Stomach (tissue), 4 donors: ENCODE data around the gene PRKCH.

Experiments
- CTCF ChIP-seq, 7 experiments: fragments of 450-650 bp in 4 of 7; fragments of 200-600 bp in 3 of 7; sonication (generic) in 3 of 7; IDR thresholded peaks; one replicate each; pipeline ENCODE4 v1.5.1; 2016 to 2019; ENCODE audit warnings: antibody characterized with exemption in 7 of 7, control low read depth in 2 of 7, mild to moderate bottlenecking in 1 of 7
- EP300 ChIP-seq: sonication (generic); formaldehyde crosslinking; IDR thresholded peaks from one replicate; pipeline ENCODE4 v1.6.1; 2017; ENCODE audit warnings: antibody characterized with exemption
- POLR2A ChIP-seq, 4 donors: fragments of 450-650 bp; IDR thresholded peaks; one replicate each; pipeline ENCODE4 v1.6.1; 2016; ENCODE audit warnings: antibody characterized with exemption in 4 of 4, control low read depth in 2 of 4, mild to moderate bottlenecking in 1 of 4, moderate library complexity in 1 of 4
- POLR2AphosphoS5 ChIP-seq, 3 donors: sonication (generic); formaldehyde crosslinking; IDR thresholded peaks; one replicate each; pipeline ENCODE4 v1.6.1; 2016; ENCODE audit warnings: antibody characterized with exemption in 3 of 3

- TF ChIP-seq CTCF (IDR thresholded peaks at IDR 0.05) (no peak), POLR2A (IDR thresholded peaks at IDR 0.05) (no peak), POLR2AphosphoS5 (IDR thresholded peaks at IDR 0.05) (no peak), EP300 (no peak)
These were observed 20.6 kb upstream of the PRKCH start for GRCh38 chr14:61300754-61301153.
